AG09319 (cell line): ENCODE data around the gene ASF1A.

Experiments
- DNase-seq: peaks from one replicate; pipeline ENCODE4 v3.0.0-alpha.2; 2010; ENCODE audit warnings: low read depth; ENCODE audit errors: extremely low read depth
- CTCF ChIP-seq: IDR thresholded peaks from 2 replicates; pipeline ENCODE4 v1.5.1; 2011; ENCODE audit warnings: low read depth, mild to moderate bottlenecking, inconsistent platforms, low read length, moderate library complexity

Gene ASF1A

GRCh38 chr6:118912646-118913045 is 18.7 kb downstream of the ASF1A start:
- no peak for TF ChIP-seq CTCF
- no peak for DNase-seq

GRCh38 chr6:118913161-118913560 is 19.2 kb downstream of the ASF1A start:
- no peak for TF ChIP-seq CTCF
- DNase-seq, result no peak

GRCh38 chr6:118914598-118914997 is 20.6 kb downstream of the ASF1A start:
- DNase-seq, result no peak
- TF ChIP-seq CTCF, result no peak

GRCh38 chr6:118917546-118918328 is 23.8 kb downstream of the ASF1A start:
- no peak for TF ChIP-seq CTCF
- no peak for DNase-seq

- no peak for TF ChIP-seq CTCF
- no peak for DNase-seq
Observed at GRCh38 chr6:118918329-118918725, 24.4 kb downstream of the ASF1A start.

GRCh38 chr6:118921084-118921483 is 27.1 kb downstream of the ASF1A start:
- no peak for DNase-seq
- TF ChIP-seq CTCF, result no peak

GRCh38 chr6:118923035-118923434 is 29.1 kb downstream of the ASF1A start:
- no peak for TF ChIP-seq CTCF
- no peak for DNase-seq
